ENCODE data around the gene PRSS12.

DNA sequence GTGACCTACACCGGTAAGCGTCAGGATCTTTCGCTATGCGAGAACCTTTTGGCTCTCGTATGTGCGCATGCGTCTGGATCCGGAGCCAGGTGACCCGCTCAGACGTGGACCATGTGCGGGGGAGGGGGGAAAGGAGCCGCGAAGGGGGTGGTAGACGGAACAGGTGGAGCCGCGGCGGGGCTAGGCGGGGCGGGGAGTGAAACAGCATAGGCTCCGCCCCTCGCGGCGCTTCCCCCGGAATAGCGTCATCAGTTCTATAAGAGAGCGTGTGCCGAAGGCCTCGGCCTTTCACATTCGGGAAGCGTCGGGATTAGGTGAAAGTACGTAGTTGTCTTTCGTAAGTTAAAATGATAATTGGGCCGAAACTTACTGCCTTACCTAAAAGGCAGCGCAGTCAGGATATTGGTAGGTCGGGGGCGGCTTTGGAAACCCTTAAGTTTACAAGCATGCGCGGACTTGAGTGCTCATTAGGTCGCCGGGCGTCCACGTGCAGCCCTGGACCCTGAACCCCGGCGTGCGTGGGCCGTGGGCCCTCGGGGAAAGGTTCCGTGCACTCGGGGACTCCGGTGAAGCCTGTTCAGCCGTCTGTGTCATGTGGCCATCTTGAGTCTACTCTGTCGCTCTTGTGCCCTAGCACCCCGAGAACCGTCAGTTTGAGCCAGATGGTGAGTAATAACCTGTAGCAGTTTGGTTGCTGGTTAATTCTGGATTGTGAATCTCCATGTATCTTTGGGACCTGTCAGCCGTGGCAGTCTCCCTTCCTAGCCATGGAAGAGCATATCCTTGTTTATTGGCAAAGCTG lies 74.1 kb downstream of the PRSS12 start:
- TF ChIP-seq, protein P1, sequence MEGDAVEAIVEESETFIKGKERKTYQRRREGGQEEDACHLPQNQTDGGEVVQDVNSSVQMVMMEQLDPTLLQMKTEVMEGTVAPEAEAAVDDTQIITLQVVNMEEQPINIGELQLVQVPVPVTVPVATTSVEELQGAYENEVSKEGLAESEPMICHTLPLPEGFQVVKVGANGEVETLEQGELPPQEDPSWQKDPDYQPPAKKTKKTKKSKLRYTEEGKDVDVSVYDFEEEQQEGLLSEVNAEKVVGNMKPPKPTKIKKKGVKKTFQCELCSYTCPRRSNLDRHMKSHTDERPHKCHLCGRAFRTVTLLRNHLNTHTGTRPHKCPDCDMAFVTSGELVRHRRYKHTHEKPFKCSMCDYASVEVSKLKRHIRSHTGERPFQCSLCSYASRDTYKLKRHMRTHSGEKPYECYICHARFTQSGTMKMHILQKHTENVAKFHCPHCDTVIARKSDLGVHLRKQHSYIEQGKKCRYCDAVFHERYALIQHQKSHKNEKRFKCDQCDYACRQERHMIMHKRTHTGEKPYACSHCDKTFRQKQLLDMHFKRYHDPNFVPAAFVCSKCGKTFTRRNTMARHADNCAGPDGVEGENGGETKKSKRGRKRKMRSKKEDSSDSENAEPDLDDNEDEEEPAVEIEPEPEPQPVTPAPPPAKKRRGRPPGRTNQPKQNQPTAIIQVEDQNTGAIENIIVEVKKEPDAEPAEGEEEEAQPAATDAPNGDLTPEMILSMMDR (IDR thresholded peaks at IDR 0.05), result peak in 1 of 3 donors; percentile 15
- TF ChIP-seq EP300 (IDR thresholded peaks at IDR 0.05), result no peak

All from ovary (tissue), 3 donors.